Muscle layer of duodenum (tissue), 2 donors: Measurements from ENCODE around the gene CD247.

Experiments used
- H3K27ac ChIP-seq: one replicate; pipeline ENCODE4 v1.7.0; 2013; ENCODE audit warnings: mild to moderate bottlenecking, low read length
- H3K27me3 ChIP-seq: one replicate; pipeline ENCODE4 v1.7.0; 2013; ENCODE audit warnings: low read depth, mild to moderate bottlenecking, control low read depth, low read length
- H3K36me3 ChIP-seq, 2 donors: one replicate each; pipeline ENCODE4 v1.7.0; 2013; ENCODE audit warnings: low read length in 2 of 2, control low read depth in 1 of 2, mild to moderate bottlenecking in 1 of 2; ENCODE audit not compliant: insufficient read depth in 2 of 2, control insufficient read depth in 1 of 2
- H3K4me1 ChIP-seq, 2 donors: one replicate each; pipeline ENCODE4 v1.7.0; 2013; ENCODE audit warnings: low read length in 2 of 2, mild to moderate bottlenecking in 2 of 2, control low read depth in 1 of 2, moderate library complexity in 1 of 2; ENCODE audit not compliant: insufficient read depth in 2 of 2, control insufficient read depth in 1 of 2
- H3K4me3 ChIP-seq, 2 donors: one replicate each; pipeline ENCODE4 v1.7.0; 2013; ENCODE audit warnings: low read length in 2 of 2, low read depth in 1 of 2, mild to moderate bottlenecking in 1 of 2
- H3K9me3 ChIP-seq, 2 donors: one replicate each; pipeline ENCODE4 v1.7.0; 2013; ENCODE audit warnings: low read length in 2 of 2, control low read depth in 1 of 2, mild to moderate bottlenecking in 1 of 2; ENCODE audit not compliant: control insufficient read depth in 1 of 2
- donor health status: healthy.

CD247 gene

GRCh38 chr1:167541003-167541402 lies 22.7 kb upstream of the CD247 start:
- H3K27ac ChIP-seq = no peak overlapping the region
- no peaks in the 10 kb centered on the region for H3K27me3 ChIP-seq
- H3K9me3 ChIP-seq = no peaks in the 10 kb centered on the region
- H3K36me3 ChIP-seq = peaks cover 7 to 12% of the 10 kb centered on the region in 2 donors
- H3K4me1 ChIP-seq = peaks cover 0 to 5% of the 10 kb centered on the region in 2 donors
- no peak overlapping the region for H3K4me3 ChIP-seq

- H3K27me3 ChIP-seq = no peaks in the 10 kb centered on the region
- no peak overlapping the region for H3K4me3 ChIP-seq
- H3K4me1 ChIP-seq = no peaks in the 10 kb centered on the region
- peaks cover 3 to 5% of the 10 kb centered on the region in 2 donors for H3K36me3 ChIP-seq
- no peaks in the 10 kb centered on the region for H3K9me3 ChIP-seq
- no peak overlapping the region for H3K27ac ChIP-seq
Observed at GRCh38 chr1:167538657-167539056, 20.3 kb upstream of the CD247 start.

- Histone ChIP-seq H3K27ac (no peak overlapping the region), H3K4me1 (peaks cover 0 to 3% of the 10 kb centered on the region in 2 donors), H3K36me3 (no peaks in the 10 kb centered on the region), H3K27me3 (no peaks in the 10 kb centered on the region), H3K9me3 (no peaks in the 10 kb centered on the region), H3K4me3 (no peak overlapping the region)
Observed at GRCh38 chr1:167533851-167534300, 15.5 kb upstream of the CD247 start.

GRCh38 chr1:167532964-167533824 lies 14.9 kb upstream of the CD247 start:
- no peaks in the 10 kb centered on the region for H3K27me3 ChIP-seq
- H3K4me3 ChIP-seq = no peak overlapping the region
- no peaks in the 10 kb centered on the region for H3K36me3 ChIP-seq
- H3K9me3 ChIP-seq = no peaks in the 10 kb centered on the region
- peaks cover 0 to 3% of the 10 kb centered on the region in 2 donors for H3K4me1 ChIP-seq
- no peak overlapping the region for H3K27ac ChIP-seq

GRCh38 chr1:167532375-167532774 lies 14.0 kb upstream of the CD247 start:
- peaks cover 0 to 3% of the 10 kb centered on the region in 2 donors for H3K4me1 ChIP-seq
- H3K27ac ChIP-seq = no peak overlapping the region
- H3K9me3 ChIP-seq = no peaks in the 10 kb centered on the region
- H3K36me3 ChIP-seq = no peaks in the 10 kb centered on the region
- H3K4me3 ChIP-seq = no peak overlapping the region
- no peaks in the 10 kb centered on the region for H3K27me3 ChIP-seq

GRCh38 chr1:167529829-167530474 lies 11.6 kb upstream of the CD247 start:
- H3K27ac ChIP-seq = no peak overlapping the region
- no peaks in the 10 kb centered on the region for H3K36me3 ChIP-seq
- H3K27me3 ChIP-seq = no peaks in the 10 kb centered on the region
- no peaks in the 10 kb centered on the region for H3K9me3 ChIP-seq
- H3K4me3 ChIP-seq = no peak overlapping the region
- H3K4me1 ChIP-seq = peaks cover 0 to 3% of the 10 kb centered on the region in 2 donors

- H3K4me1 ChIP-seq = peaks cover 0 to 2% of the 10 kb centered on the region in 2 donors
- no peaks in the 10 kb centered on the region for H3K27me3 ChIP-seq
- H3K27ac ChIP-seq = no peak overlapping the region
- no peaks in the 10 kb centered on the region for H3K36me3 ChIP-seq
- H3K4me3 ChIP-seq = no peak overlapping the region
- H3K9me3 ChIP-seq = no peaks in the 10 kb centered on the region
Observed at GRCh38 chr1:167528057-167528728, 9.9 kb upstream of the CD247 start.

GRCh38 chr1:167526667-167527383 lies 8.5 kb upstream of the CD247 start:
- H3K4me3 ChIP-seq = no peak overlapping the region

GRCh38 chr1:167524651-167525050 lies 6.3 kb upstream of the CD247 start:
- Histone ChIP-seq H3K36me3 (no peaks in the 10 kb centered on the region), H3K27me3 (no peaks in the 10 kb centered on the region), H3K27ac (no peak overlapping the region), H3K9me3 (no peaks in the 10 kb centered on the region), H3K4me1 (no peaks in the 10 kb centered on the region), H3K4me3 (no peak overlapping the region)

More at GRCh38 chr1:167526667-167527383, 8.5 kb upstream of the CD247 start:
- no peaks in the 10 kb centered on the region for H3K9me3 ChIP-seq
- no peak overlapping the region for H3K27ac ChIP-seq
- H3K27me3 ChIP-seq = no peaks in the 10 kb centered on the region
- no peaks in the 10 kb centered on the region for H3K4me1 ChIP-seq
- no peaks in the 10 kb centered on the region for H3K36me3 ChIP-seq

GRCh38 chr1:167522246-167522645 lies 3.9 kb upstream of the CD247 start:
- no peak overlapping the region for H3K4me3 ChIP-seq
- H3K27ac ChIP-seq = no peak overlapping the region
- no peaks in the 10 kb centered on the region for H3K36me3 ChIP-seq
- H3K27me3 ChIP-seq = no peaks in the 10 kb centered on the region
- H3K4me1 ChIP-seq = no peaks in the 10 kb centered on the region
- H3K9me3 ChIP-seq = no peaks in the 10 kb centered on the region
